Skeletal muscle tissue (tissue), 4 donors: Measurements from ENCODE around the gene L3MBTL4. TPM values are rescaled to one million over a fixed set of nuclear protein-coding genes. Genes with fewer than 3 reads are reported as not detected.

ENCODE experiments used
- H3K27ac ChIP-seq: one replicate; pipeline ENCODE4 v1.7.0; 2013; ENCODE audit warnings: mild to moderate bottlenecking, low read depth, low read length, inconsistent platforms
- H3K27me3 ChIP-seq, 3 donors: one replicate each; pipeline ENCODE4 v1.7.0; 2013; ENCODE audit warnings: low read length in 3 of 3; ENCODE audit not compliant: control insufficient read depth in 3 of 3, insufficient read depth in 3 of 3
- H3K36me3 ChIP-seq, 3 donors: one replicate each; pipeline ENCODE4 v1.7.0; 2013; ENCODE audit warnings: low read length in 3 of 3; ENCODE audit not compliant: control insufficient read depth in 3 of 3, insufficient read depth in 3 of 3
- H3K4me1 ChIP-seq, 3 donors: one replicate each; pipeline ENCODE4 v1.7.0; 2013; ENCODE audit warnings: low read length in 3 of 3, mild to moderate bottlenecking in 3 of 3; ENCODE audit not compliant: control insufficient read depth in 3 of 3, insufficient read depth in 3 of 3
- H3K4me3 ChIP-seq, 3 donors: one replicate each; pipeline ENCODE4 v1.7.0; 2013; ENCODE audit warnings: low read length in 3 of 3
- H3K9ac ChIP-seq, 3 donors: one replicate each; pipeline ENCODE4 v1.7.0; 2013; ENCODE audit warnings: low read length in 3 of 3, mild to moderate bottlenecking in 3 of 3, moderate library complexity in 2 of 3, low read depth in 1 of 3
- H3K9me3 ChIP-seq, 3 donors: one replicate each; pipeline ENCODE4 v1.7.0; 2013; ENCODE audit warnings: low read length in 3 of 3; ENCODE audit not compliant: control insufficient read depth in 3 of 3
- total RNA-seq: library from RNA; depleted of rRNA; stranded (reverse); fragments of >200 nt; gene quantifications from one replicate; pipeline ENCODE4 v1.2.3, GENCODE V29; 2014
- donor health status: Osteomylitis.

Gene L3MBTL4
- total RNA-seq, 1 donor from 2014 or later: 5.2 TPM

DNA sequence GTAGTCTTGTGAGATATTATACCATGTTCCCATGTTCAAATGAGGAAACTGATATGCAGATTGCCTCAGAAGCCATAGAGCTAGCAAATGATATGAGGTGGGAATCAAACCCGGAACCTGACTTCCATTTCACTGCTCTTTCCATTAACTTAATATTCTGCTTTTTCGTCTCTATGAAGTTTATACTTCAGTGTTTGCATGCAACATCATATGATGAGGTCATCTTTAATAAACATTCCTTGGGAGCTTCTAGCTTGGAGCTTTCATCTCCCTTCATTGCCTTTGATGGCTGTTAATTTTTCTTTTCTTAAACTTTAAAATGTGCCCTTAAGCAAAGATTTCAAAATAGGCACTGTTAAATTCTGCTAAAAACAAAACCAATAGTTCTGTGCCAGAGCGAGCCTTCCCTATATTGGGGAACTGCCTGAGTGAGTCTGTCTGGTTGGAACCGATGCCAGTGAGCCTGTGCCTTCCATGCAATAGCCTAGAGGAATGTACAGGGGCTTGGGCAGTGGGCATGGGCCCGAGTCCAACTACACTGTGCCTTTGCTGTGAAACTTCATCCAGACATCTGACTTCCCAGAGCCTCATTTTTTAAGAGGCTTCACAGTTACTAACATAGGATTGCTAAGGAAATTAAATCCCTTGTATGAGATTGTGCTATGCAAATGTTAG, 428.3 kb downstream of the L3MBTL4 start:
- Histone ChIP-seq H3K4me1 (no peaks in the 10 kb centered on the region), H3K27ac (no peak overlapping the region), H3K9me3 (no peaks in the 10 kb centered on the region)

DNA sequence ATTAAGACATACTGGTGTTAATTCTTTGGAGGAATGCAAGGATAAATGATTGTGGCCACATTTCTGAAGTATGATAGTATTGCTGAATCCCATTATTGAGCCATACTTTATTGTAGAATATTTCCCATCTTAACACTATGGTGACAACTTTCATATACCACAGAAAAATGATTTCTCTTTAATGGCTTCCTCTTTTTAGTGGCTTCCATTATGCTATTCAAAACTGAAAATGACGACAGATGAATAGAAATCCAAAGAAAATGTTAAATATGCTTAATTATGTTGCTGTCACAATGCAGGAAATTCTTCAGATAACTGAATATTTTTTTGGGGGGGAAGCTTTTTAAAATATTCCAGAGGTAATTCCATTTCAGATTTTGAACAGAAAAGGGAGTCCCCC, 430.5 kb downstream of the L3MBTL4 start:
- H3K36me3 ChIP-seq: no peaks in the 10 kb centered on the region
- H3K9me3 ChIP-seq: no peaks in the 10 kb centered on the region
- peaks cover 0 to 4% (median 0%) of the 10 kb centered on the region in 3 donors for H3K27me3 ChIP-seq

More for the DNA sequence above, 428.3 kb downstream of the L3MBTL4 start:
- Histone ChIP-seq H3K9ac (no peak overlapping the region), H3K36me3 (no peaks in the 10 kb centered on the region), H3K4me3 (no peak overlapping the region), H3K27me3 (peaks cover 0 to 4% (median 0%) of the 10 kb centered on the region in 3 donors)

DNA sequence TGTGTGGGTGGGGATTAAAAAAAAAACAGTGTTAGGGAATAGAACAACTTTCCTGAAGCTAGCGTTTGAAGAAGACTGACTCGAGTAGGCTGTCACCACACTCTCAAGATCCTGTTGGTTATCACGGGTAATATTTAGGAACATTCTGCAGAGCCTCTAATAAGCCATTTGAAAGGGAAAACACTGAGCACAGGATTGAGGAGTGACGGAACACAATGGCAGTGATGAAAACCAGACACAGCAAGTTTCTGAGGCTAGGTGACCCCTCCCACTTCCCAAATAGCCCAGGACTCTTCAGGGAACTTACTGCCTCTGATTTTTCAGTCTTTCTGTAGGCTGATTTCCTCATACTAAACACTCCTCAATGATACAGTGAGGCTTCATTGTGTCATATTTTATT, 431.2 kb downstream of the L3MBTL4 start:
- no peaks in the 10 kb centered on the region for H3K4me1 ChIP-seq
- H3K4me3 ChIP-seq: no peak overlapping the region
- no peak overlapping the region for H3K27ac ChIP-seq
- peaks cover 0 to 4% (median 0%) of the 10 kb centered on the region in 3 donors for H3K27me3 ChIP-seq
- H3K9ac ChIP-seq: no peak overlapping the region
- H3K9me3 ChIP-seq: no peaks in the 10 kb centered on the region
- no peaks in the 10 kb centered on the region for H3K36me3 ChIP-seq

More for the DNA sequence above, 430.5 kb downstream of the L3MBTL4 start:
- H3K4me1 ChIP-seq: no peaks in the 10 kb centered on the region
- H3K4me3 ChIP-seq: no peak overlapping the region
- no peak overlapping the region for H3K9ac ChIP-seq
- H3K27ac ChIP-seq: no peak overlapping the region

DNA sequence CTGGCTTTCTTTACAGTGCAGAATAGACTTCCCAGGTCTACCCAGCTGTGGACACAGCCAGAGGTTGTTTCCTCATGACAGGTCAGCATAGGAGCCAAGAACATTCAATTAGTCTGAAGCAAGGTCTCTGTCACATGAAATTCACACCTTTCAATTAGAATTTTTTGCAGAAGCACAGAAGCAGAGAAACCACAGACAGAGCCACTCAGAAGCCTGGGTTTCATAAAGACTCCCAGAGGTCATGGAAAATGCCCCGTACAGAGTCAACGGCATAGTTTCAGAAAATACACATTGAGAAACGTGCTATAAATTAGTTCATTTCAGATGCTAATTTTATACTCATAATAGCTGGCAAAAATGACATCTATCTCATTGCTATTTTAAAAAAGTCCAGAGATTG, 432.4 kb downstream of the L3MBTL4 start:
- Histone ChIP-seq H3K36me3 (no peaks in the 10 kb centered on the region), H3K9ac (no peak overlapping the region), H3K27ac (no peak overlapping the region), H3K4me3 (no peak overlapping the region), H3K4me1 (no peaks in the 10 kb centered on the region), H3K27me3 (peaks cover 0 to 4% (median 0%) of the 10 kb centered on the region in 3 donors), H3K9me3 (no peaks in the 10 kb centered on the region)

DNA sequence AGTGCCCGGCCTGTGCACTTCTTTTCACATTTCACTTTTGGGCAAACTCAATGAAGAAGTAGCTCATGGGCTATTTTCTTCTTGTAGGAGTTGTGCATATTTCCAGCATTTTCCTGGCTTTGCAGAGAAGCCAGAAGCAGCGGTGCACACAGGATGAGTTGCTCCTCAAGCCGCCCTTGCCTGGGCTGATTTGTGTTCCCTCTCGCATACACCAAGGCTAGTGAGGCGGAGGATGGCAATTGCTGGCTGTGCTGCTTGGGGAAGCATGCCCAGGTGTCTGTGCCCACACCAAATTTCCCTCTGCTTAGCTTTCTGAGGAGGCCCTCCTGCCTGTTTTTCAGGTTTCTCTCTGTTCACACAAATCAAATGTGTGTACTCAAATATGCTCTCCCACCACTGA, 434.0 kb downstream of the L3MBTL4 start:
- H3K27ac ChIP-seq: no peak overlapping the region
- no peak overlapping the region for H3K4me3 ChIP-seq
- no peaks in the 10 kb centered on the region for H3K36me3 ChIP-seq
- no peaks in the 10 kb centered on the region for H3K27me3 ChIP-seq
- H3K4me1 ChIP-seq: no peaks in the 10 kb centered on the region
- H3K9me3 ChIP-seq: no peaks in the 10 kb centered on the region
- H3K9ac ChIP-seq: no peak overlapping the region

DNA sequence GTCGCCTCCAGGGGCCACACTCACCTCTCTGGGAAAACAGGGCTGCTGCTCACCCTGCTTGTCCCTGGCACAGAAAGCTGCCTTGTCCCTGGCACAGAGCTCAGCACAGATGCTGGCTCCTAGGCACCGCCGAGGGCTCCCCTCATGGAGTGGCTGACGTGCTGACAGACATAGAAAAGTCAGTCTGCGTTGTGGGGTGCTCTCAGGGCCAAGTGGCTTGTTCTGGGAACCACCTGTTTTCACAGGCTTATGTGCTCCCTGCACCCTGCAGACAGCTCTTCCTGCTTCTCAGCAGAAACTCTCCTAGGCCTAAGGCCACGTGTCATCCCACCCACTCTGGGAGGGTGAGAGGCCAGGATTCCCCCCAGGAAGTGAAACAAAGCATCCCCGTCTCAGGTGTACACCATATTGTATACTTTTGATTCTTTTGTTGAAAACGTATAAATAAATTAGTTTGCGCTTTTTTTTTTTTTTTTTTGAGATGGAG, 434.7 kb downstream of the L3MBTL4 start:
- Histone ChIP-seq H3K36me3 (no peaks in the 10 kb centered on the region), H3K4me1 (no peaks in the 10 kb centered on the region), H3K27me3 (no peaks in the 10 kb centered on the region), H3K9ac (no peak overlapping the region), H3K9me3 (no peaks in the 10 kb centered on the region), H3K4me3 (no peak overlapping the region), H3K27ac (no peak overlapping the region)

DNA sequence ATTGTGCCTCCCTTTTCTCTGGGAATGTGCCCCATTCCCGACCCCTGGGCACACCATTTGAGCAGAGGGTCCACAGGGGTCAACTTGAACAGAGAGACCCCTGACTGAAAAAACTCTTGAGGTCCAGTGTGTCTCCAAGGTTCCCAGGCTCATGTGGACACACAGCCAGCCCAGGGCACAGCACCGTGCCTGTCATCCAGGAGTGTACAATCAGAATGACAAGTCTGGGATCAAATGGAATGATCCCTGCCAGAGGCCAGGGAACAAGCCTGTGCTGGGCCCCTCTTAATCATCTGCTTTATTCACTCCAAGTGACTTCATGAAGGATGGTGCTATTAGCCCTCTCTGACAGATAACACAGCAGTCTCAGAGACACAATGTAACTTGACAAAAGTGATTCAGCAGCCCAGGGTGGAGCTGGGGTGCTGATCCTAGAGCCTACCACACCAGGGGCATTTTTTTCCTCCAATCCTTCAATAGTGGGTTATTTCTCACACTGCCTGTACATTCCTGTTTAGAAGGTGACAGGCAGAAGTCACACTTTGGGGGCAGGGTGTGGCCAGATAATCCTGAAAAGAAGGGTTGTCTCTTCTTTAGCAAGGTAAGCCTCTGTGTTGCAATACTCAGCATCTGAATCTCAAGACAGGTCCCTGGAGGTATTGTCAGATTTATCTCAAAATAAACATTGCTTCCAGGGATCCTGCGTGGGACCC, 435.4 kb downstream of the L3MBTL4 start:
- no peaks in the 10 kb centered on the region for H3K27me3 ChIP-seq
- H3K9me3 ChIP-seq: no peaks in the 10 kb centered on the region
- no peaks in the 10 kb centered on the region for H3K36me3 ChIP-seq
- H3K4me3 ChIP-seq: no peak overlapping the region
- no peak overlapping the region for H3K9ac ChIP-seq
- H3K4me1 ChIP-seq: no peaks in the 10 kb centered on the region
- no peak overlapping the region for H3K27ac ChIP-seq

DNA sequence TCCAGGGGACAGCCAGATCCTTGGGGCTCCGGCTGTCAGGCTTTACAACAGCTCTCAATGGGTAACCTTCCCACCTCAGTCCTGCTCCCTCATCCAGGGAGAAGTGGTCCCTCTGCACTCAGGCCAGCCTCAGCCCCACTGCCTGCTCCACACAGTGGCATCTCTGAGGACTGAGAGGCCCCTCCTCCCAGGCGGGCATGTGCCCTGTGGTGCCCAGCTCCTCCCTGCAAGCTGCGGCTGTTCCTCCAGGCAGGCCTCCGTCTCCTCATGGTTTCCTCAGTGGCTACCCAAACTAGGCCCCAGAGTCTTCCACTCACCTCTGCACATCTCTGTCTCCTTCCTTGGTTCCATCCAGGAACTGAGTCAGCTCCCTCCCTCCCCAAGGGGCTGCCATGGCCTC, 437.7 kb downstream of the L3MBTL4 start:
- Histone ChIP-seq H3K27me3 (no peaks in the 10 kb centered on the region), H3K9me3 (no peaks in the 10 kb centered on the region), H3K27ac (no peak overlapping the region), H3K36me3 (no peaks in the 10 kb centered on the region), H3K9ac (no peak overlapping the region), H3K4me3 (no peak overlapping the region), H3K4me1 (no peaks in the 10 kb centered on the region)

DNA sequence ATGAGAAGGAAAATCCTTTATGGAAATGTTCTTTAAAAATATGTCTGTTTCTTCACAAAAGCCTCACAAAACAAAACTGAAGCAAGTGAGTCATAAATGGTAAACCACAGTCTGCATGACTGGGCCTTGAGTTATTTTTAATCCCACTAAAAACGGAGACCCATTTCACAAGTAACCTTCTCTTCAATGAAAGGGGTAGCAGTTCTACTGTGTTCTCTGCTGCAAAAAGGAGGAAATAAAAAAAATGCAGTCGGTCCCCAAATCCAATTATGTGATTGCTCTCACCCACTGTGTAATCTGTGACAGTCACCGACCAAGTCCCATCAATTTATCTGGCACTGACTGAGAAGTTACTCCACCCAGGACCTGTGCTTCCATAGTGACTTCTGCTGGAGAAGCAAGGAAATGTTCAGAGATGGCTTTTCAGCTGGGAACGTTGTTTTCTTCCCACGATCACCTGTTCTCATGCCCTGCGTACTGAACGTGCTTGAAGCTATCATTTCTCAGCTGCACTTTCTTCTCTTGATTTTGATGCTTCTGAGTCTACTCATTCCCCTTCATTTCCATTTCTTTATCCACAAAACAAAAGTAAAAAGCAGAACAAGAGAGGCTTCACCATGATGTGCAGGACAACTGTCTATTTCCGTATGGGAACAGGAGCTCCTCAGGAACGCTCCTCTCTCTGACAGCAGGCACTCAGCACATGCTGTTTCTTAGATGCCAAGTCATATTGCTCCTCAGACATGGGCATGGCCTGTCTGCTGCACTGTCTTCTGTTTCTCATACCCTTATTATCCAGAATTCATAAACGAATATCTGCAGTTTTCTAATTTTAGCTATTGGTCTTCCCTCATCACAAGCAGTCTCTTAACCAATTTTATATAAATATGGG, 439.4 kb downstream of the L3MBTL4 start:
- Histone ChIP-seq H3K4me1 (no peaks in the 10 kb centered on the region), H3K9ac (no peak overlapping the region), H3K27ac (no peak overlapping the region), H3K27me3 (no peaks in the 10 kb centered on the region), H3K36me3 (no peaks in the 10 kb centered on the region), H3K4me3 (no peak overlapping the region), H3K9me3 (no peaks in the 10 kb centered on the region)
